Daoy (cell line): ENCODE results near the gene ELAC1. TPM values are rescaled to one million over a fixed set of nuclear protein-coding genes. Genes with fewer than 3 reads are reported as not detected.
"Not testable (repeated sequence)": the region's sequence is repeated elsewhere in the genome, so short reads cannot be mapped to it uniquely, and the experiment has no call there.

ENCODE experiments used
- DNase-seq: peaks from one replicate; pipeline ENCODE4 v3.0.0-alpha.2; 2015; ENCODE audit warnings: low read depth
- total RNA-seq: library from RNA; depleted of rRNA; stranded (reverse); fragments of >200 nt; shearing (Covaris generic); gene quantifications from 2 replicates; pipeline ENCODE4 v1.2.3, GENCODE V29; 2014

The ELAC1 gene
- total RNA-seq, 1 experiment from 2014 or later, result 8.3 TPM

DNA sequence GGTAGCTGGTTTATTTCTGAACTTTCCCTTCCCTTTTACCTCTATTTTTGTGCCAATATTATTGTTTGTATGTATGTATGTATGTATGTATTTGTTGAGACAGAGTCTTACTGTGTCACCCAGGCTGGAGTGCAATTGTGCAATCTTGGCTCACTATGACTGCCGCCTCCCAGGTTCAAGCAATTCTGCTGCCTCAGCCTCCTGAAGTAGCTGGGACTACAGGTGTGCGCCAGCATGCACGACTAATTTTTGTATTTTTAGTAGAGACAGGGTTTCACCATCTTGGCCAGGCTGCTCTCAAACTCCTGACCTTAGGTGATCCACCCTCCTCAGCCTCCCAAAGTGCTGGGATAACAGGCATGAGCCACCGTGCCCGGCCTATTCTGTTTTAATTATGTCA, 4.6 kb downstream of the ELAC1 start:
- DNase-seq, result not testable (repeated sequence)

DNA sequence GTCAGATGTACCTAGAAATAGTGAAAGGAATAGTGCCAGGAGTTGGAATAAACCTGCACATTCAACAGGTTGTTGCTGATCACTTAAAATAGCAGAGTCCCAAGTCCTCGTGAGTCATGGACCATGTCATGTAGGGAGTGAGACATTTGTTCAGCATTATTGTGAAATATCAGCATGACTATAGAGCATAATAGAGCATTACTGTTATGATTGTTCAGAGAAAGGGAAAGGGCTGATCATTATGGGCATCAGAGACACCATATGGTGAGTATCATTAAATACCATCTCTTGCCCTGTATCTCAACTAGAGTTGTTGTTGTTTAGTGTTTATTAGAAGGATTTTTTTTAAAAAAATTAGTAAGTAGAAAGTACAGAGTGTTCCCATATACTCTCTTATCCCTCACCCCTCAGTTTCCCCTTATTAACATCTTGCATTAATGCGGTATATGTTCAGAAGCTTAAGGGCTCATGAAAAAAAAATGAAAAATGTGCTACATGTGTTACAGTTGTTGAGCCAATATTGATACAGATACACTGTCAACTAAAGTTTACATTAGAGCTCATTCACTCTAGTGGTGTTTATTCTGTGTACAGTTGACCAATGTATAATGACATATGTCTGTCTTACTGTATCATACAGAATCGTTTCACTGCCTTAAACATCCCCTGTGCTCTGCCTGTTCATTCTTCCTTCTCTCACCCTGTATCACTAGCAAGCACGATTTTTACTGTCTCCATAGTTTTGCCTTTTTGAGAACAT, 5.7 kb downstream of the ELAC1 start:
- peak; percentile 10 for DNase-seq

DNA sequence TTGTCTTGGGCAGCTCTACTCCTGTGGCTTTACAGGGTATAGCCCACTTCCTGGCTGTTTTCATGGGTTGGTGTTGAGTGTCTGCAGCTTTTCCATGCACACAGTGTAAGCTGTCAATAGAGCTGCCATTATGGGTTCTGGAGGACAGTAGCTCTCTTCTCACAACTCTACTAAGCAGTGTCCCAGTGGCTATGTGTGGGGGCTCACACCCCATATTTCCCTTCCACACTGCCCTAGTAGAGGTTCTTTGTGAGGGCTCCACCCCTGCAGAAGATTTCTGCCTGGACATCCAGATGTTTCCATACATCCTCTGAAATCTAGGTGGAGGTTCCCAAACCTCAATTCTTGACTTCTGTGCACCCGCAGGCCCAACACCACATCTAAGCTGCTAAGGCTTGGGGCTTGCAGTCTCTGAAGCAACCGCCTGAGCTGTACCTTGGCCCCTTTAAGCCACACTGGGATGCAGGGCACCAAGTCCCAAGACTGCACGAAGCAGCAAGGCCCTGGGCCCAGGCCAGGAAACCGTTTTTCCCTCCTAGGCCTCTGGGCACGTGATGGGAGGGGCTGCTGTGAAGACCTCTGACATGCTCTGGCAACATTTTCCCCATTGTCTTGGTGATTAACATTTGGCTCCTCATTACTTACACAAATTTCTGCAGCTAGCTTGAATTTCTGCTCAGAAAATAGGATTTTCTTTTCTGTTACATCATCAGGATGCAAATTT, 9.4 kb downstream of the ELAC1 start:
- DNase-seq, result no peak

DNA sequence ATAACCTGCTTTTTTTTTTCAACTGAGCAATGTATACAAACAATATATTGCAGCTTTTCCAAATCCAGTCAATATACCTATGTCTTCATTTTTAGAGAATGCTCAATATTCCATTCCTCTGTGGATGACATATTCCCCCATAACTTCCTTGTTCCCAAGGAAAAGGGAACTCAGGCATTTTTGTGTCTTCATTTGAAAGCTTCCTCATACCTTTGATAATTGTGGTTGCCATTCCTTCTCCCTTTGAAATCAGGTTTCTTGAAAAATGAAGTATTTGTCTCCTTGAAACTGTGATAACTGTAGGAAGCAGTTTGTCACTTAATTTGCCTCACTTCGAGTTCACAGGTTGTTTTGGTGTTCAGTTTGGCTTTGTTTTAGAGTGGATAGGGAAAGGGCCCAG, 13.5 kb downstream of the ELAC1 start:
- DNase-seq, result no peak

DNA sequence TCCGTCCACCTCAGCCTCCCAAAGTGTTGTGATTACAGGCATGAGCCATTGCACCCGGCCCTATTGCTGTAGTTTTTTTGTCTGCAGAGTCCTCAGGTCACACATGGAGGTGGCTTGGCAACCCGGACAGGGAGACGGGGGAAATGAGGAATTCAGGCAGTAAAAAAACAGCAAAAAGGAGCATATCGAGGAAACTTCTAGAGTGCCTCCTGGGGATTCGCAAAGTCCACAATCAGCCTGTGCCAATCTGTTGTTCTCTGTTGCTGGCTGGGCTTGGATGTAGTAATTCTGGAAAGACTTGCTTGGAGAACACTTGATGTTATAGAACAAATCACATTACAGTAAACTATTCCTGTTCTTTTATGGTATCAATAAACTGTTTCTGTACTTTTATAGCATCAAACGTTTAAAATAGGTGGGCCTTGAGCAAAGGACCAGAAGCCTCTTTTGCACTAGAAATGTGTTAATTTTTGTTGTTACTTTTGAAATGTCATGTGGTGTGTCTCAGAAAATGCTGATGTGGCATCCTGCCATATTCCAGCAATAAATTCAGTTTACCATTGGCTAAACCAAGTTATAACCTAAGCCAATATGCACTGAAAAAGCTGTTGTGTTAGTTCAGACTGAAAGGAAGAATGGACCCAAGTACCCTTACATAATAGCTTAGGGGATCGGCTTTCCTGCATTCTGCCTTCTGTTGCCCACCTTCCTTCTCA, 14.4 kb downstream of the ELAC1 start:
- DNase-seq, result no peak

DNA sequence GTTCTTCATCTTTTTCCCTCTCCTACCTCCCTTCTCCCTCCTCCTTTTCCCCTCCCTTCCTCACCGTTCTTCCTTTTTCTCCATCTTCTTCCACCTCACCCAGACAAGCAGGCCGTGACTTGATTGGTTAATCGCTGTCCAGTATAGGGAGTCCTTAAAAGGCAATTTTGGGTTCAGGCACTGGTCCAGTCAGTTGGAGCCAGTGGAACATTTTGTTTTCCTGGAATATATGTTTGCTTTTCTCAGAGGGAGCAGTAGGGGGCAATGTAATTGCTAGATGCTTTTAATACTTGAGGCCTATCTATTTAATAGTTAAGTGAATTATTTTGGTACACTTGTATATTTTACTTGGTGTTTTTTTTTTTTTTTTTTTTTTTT, 15.0 kb downstream of the ELAC1 start:
- DNase-seq, result no peak

DNA sequence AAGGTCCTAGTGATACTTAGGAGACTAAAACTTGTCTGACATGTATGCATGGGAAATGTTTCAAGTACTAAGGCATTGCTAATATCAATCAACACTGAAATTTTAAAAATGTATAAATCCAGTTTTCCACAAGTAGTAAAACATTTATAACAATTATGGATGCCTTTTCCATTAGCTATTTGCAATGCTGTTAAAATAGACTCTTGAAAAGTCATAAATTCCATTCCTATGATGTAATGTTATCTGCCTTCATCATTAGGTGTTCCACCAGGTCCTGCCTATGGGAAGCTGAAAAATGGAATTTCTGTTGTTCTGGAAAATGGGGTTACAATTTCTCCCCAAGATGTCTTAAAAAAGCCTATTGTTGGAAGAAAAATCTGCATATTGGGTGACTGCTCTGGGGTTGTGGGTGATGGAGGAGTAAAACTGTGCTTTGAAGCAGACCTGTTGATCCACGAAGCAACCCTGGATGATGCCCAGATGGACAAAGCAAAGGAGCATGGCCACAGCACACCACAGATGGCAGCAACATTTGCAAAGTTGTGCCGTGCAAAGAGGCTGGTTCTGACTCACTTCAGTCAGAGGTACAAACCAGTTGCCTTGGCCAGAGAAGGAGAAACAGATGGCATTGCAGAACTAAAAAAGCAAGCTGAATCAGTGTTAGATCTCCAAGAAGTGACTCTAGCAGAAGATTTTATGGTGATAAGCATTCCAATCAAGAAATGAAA, 18.7 kb downstream of the ELAC1 start:
- DNase-seq, result no peak

DNA sequence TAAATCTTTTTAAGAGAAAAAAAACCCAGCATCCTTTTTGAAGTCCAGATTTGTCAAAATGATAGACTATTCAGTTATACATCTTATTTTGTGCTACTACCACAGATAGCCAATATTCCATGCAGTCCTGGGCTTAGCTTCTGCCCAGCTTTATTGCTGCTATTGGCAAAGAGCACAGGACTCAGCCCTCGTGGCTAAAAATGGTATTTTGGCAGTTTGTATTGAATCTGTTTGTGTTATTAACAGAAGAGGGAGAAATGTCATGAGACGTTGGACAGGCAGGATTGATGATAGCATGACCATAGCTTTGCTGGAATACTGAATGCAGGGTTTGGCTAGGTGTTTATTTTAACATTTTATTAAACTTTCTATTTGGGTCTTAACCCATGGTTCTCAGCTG, 19.4 kb downstream of the ELAC1 start:
- DNase-seq, result no peak

DNA sequence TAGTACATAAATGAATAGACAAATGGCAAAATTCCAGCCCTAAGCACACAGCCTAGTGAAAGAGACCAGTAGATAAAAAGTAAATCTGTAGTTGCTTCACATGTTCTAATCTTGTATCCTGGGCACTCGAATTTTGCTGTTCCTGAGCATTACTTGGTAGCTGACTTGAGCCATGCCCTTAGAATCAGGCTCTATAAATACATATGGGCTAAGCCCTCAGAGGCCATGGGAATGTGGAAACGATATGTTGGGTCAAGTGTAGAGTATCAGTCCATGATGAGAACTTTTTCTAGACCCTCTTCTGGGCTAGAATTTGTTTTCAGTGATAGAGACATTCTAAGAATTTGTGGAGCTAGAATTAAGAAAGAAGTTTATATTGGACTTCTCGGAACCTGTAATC, 21.9 kb downstream of the ELAC1 start:
- no peak for DNase-seq

DNA sequence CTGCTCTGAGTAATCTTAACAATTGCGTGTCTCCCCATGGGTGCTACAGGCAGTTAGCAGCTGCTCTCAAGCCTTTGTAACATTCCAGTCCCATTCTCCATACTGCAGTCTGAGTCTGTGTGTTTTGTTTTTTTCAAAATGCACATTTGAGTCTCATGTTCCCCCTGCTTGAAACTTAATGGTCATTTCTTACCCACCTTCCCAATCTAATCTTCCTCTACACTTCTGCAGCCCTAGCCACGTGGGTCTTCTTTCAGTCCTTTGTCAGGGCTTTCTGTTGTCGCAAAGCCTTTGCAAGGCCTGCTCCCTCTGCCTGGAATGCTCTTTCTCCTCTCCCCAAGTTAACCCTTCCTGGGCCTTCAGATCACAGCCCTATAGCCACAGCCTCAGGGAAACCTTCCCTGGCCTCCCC, 24.5 kb downstream of the ELAC1 start:
- no peak for DNase-seq

DNA sequence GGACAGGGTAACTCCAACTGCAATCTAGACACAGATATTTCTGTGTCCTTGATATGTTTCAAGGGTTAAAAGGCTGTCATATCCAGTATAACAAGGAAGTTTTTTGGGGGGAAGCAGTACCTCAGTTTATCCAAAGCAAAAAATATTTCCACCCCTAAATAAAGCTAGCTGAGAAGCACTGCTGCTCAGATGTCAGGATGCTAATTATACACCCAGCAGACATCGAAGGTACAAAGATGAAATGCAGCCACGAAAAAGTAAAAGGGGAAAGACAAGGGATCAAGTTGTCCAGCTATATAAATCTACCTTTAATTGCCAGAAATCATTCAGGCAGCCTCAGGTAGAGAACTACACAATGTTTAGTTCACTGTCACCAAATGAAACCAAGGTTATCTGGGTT, 26.2 kb downstream of the ELAC1 start:
- no peak for DNase-seq

DNA sequence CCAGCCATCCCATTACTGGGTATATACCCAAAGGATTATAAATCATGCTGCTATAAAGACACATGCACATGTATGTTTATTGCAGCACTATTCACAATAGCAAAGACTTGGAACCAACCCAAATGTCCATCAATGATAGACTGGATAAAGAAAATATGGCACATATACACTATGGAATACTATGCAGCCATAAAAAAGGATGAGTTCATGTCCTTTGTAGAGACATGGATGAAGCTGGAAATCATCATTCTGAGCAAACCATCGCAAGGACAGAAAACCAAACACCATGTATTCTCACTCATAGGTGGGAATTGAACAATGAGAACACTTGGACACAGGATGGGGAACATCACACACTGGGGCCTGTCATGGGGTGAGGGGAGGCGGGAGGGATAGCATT, 35.3 kb downstream of the ELAC1 start:
- DNase-seq, result not testable (repeated sequence)

DNA sequence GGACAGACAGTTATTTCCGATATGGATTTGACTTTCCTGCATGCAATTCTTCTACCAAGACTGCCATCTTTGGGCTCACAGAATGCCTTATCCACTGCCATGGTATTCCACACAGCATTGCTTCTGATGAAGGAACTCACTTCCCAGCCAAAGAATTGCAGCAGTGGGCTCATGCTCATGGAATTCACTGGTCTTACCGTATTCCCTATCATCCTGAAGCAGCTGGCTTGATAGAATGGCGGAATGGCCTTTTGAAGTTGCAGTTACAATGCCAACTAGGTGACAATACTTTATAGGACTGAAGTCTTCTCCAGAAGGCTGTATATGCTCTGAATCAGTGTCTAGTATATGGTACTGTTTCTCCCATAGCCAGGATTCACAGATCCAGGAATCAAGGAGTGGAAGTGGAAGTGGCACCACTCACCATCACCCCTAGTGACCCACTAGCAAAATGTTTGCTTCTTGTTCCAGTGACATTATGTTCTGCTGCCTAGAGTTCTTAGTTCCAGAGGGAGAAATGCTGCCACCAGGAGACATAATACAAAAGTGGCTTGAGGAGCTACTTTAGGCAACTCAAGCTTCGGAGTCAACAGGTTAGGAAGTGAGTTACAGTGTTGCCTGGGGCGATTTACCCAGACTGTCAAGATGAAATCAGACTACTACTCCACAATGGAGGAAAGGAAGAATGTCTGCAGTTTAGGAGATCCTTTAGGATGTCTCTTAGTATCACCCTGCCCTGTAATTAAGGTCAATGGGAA, 38.4 kb downstream of the ELAC1 start:
- DNase-seq, result no peak

DNA sequence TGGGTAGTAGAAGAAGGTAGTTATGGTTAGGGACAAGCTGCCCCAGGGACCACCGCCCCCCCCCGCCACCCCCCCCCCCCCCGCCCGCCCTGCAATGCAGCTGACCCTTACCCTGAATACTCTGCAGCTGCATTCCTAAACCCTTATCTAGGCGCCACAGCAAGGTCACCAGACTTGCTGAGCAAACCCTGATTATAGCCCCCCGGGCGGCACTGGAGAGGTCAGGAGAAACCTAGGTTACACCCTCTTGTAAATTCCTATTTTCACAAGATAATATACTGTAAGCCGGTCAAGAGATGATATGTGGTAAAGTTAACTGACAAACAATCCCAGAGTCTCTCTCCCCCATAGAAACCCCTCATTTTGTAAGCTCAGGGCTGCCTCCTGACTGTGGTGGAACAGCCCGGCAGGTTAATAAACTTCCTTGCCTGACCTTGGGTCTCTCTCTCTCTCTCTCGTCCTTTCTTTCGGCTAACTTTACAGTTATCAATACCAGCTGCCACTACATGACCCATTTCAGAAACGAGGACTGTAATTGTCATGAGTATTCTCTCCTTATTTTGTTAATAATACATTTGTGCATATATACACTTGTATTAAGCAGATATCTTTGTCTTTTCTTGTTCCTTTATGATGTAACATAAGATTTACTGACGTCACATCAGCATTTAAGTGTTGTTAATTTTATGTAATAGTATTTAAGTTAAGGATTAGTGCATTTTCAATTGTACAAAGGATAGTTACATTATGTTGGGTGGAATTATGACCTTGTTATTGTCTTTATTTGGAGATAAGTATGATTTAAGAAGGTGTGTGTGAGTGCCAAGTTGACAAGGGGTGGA, 39.3 kb downstream of the ELAC1 start:
- DNase-seq, result no peak

DNA sequence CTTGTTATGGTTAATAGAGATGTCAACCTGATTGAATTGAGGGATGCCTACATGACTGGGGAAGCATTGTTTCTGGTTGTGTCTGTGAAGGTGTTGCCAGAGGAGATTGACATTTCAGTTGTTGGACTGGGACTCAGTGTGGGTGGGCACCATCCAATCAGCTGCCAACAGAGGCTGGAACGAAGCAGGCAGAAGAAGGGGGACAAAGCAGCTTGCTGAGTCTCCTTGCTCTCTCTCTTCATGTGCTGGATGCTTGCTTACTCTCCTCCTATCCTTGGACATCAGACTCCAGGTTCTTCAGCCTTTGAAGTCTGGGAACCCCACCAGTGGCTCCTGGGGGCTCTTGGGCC, 39.9 kb downstream of the ELAC1 start:
- no peak for DNase-seq

DNA sequence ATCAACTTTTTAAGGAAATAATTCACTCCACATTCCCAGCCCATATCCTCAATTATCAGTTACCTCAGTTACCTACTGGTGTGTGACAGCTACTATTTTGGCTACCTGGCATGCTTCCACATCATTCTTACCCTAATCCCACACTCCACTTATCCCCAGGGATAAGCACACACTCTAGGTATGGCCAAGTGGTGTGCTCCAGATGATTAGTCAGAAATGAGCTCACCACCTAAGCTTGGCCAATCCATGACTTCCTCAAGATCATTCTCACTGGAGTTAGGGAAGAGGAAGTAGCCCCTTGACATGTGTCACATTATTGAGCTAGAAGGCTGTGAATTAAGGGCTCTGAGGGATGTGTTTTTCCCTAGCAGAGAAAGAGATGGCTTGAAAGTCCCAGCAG, 41.2 kb downstream of the ELAC1 start:
- peak; percentile 42 for DNase-seq

DNA sequence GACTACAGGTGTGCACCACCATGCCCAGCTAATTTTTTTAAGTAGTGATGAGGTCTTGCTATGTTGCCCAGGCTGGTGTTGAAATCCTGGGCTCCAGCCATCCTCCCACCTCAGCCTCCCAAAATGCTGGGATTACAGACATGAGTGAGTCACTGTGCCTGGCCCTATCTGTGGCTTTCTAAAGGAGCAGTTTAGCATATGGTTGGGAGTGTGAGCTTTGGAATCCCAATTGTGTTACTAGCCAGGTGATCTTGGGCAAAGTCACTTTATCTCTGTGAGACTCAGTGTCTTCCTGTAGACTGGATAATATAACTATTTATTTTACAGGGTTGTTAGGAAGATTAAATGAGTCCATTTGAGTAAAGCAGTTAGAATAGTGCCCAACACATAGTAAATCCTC, 42.4 kb downstream of the ELAC1 start:
- no peak for DNase-seq

DNA sequence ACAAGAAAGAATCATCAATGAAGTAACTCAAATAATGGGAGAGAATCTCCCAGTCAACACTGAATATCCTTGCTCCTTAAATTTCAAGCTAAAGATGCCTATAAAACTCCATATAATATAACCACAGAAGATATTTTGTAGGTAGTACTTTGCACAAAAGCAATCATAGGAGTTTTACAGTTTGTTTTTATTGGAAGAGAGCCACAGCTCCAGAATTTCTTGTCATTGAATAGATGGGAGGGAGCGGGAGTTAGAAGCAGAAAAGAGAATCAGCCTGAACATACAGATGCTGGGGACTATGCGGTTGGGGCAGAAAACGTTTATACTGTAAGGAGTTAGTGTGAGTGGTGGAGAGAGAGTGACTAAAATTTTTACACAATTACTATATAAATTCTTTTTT, 43.9 kb downstream of the ELAC1 start:
- no peak for DNase-seq

DNA sequence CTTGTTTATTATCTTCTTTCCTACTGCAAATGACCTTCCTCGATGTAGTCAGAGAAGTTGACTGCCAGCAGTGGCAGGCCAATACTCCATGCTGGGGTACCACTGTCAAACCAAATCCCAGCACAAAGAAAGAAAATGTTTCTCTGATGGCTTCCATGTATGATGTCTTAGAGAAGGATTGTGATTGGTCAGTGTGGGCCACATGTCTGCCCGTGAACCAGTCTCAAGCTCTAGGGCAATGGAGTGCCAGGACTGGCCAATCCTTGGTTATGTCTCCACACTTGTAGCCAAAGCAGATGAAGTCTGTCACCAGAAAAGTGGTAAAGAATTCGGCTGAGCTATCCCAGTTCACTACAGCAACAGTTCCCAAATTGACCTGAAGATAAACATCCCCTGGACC, 44.6 kb downstream of the ELAC1 start:
- DNase-seq, result no peak

DNA sequence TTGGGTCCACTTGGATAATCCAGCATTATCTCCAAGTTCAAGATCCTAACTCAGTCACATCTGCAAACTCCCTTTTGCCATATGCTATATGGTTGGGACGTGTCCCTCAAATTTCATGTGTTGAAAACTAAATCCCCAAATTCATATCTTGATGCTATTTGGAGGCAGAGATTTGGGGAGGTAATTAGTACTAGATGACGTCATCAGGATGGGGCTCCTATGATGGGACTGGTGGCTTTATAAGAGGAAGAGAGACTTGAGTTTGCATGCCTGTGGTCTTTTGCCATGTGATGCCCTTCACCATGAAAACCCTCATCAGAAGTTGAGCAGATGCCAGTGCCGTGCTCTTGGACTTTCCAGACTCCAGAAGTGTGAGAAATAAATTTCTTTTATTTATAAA, 45.4 kb downstream of the ELAC1 start:
- DNase-seq, result no peak
